WTC11 (cell line): ENCODE data around the gene LRRC37A2.
"Not testable (repeated sequence)": the region's sequence is repeated elsewhere in the genome, so short reads cannot be mapped to it uniquely, and the experiment has no call there.

Source experiments
- ATF1 ChIP-seq: sonication (generic); formaldehyde crosslinking; IDR thresholded peaks from 2 replicates; pipeline ENCODE4 v1.8.1; 2023; ENCODE audit warnings: mild to moderate bottlenecking, moderate library complexity, missing genetic modification reagents
- ESRRA ChIP-seq: sonication (generic); formaldehyde crosslinking; IDR thresholded peaks from 2 replicates; pipeline ENCODE4 v1.8.1; 2022; ENCODE audit warnings: mild to moderate bottlenecking, missing genetic modification reagents, borderline replicate concordance
- MXD4 ChIP-seq: fragments of 250-450 bp; sonication (Bioruptor Pico); IDR thresholded peaks from 2 replicates; pipeline ENCODE4 v1.8.0; 2021; ENCODE audit warnings: mild to moderate bottlenecking, moderate library complexity, borderline replicate concordance
- NFE2L1 ChIP-seq: sonication (generic); formaldehyde crosslinking; IDR thresholded peaks from 2 replicates; pipeline ENCODE4 v1.8.1; 2023; ENCODE audit warnings: missing genetic modification reagents
- SMAD3 ChIP-seq: sonication (generic); formaldehyde crosslinking; IDR thresholded peaks from 2 replicates; pipeline ENCODE4 v1.8.0; 2022; ENCODE audit warnings: missing genetic modification reagents, mild to moderate bottlenecking, borderline replicate concordance
- TCF7 ChIP-seq: sonication (generic); formaldehyde crosslinking; IDR thresholded peaks from 2 replicates; pipeline ENCODE4 v1.8.0; 2022; ENCODE audit warnings: mild to moderate bottlenecking, low read depth, missing genetic modification reagents, moderate library complexity
- TF ChIP-seq, protein P1 (sequence below): sonication (generic); formaldehyde crosslinking; IDR thresholded peaks from 2 replicates; pipeline ENCODE4 v1.8.1; 2022; ENCODE audit warnings: low read depth, missing genetic modification reagents, borderline replicate concordance
- TF ChIP-seq, protein P2 (sequence below): fragments of 250-450 bp; sonication (Bioruptor Pico); IDR thresholded peaks from 2 replicates; pipeline ENCODE4 v2.1.2; 2022; ENCODE audit warnings: mild to moderate bottlenecking, moderate library complexity
- TF ChIP-seq, protein P3 (sequence below): fragments of 200-600 bp; IDR thresholded peaks from 2 replicates; pipeline ENCODE4 v1.8.0; 2022; ENCODE audit warnings: antibody characterized with exemption
- TF ChIP-seq, protein P4 (sequence below): sonication (generic); formaldehyde crosslinking; IDR thresholded peaks from 2 replicates; pipeline ENCODE4 v1.8.0; 2022; ENCODE audit warnings: mild to moderate bottlenecking, missing genetic modification reagents

DNA sequence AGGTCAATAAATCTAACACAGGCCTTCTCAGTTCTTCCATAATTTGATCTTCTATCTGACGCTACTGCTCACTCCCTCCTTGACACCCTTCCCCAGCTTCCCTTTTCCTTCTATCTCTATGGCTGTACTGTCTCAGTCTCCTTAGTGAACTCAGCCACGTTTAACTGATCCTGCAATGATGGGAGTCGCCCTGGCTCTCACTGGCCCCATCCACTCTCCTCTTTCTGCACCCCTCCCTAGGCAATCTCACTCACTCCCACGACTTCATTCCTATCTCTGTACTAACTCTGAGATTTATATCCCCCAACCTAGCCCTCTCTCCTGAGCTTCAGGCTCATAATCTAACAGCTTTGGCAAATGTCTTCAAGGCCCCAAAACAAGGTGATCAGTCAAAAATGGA is 59.5 kb downstream of the LRRC37A2 start:
- TF ChIP-seq SMAD3; NFE2L1 (CRISPR knock-in tag); ATF1; TCF7 (CRISPR knock-in tag); MXD4 (CRISPR knock-in tag); ESRRA (CRISPR knock-in tag): not testable (repeated sequence)
- TF ChIP-seq, protein P1, sequence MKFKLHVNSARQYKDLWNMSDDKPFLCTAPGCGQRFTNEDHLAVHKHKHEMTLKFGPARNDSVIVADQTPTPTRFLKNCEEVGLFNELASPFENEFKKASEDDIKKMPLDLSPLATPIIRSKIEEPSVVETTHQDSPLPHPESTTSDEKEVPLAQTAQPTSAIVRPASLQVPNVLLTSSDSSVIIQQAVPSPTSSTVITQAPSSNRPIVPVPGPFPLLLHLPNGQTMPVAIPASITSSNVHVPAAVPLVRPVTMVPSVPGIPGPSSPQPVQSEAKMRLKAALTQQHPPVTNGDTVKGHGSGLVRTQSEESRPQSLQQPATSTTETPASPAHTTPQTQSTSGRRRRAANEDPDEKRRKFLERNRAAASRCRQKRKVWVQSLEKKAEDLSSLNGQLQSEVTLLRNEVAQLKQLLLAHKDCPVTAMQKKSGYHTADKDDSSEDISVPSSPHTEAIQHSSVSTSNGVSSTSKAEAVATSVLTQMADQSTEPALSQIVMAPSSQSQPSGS, result not testable (repeated sequence)
- TF ChIP-seq, protein P2, sequence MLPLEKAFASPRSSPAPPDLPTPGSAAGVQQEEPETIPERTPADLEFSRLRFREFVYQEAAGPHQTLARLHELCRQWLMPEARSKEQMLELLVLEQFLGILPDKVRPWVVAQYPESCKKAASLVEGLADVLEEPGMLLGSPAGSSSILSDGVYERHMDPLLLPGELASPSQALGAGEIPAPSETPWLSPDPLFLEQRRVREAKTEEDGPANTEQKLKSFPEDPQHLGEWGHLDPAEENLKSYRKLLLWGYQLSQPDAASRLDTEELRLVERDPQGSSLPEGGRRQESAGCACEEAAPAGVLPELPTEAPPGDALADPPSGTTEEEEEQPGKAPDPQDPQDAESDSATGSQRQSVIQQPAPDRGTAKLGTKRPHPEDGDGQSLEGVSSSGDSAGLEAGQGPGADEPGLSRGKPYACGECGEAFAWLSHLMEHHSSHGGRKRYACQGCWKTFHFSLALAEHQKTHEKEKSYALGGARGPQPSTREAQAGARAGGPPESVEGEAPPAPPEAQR (CRISPR knock-in tag), result not testable (repeated sequence)
- TF ChIP-seq, protein P3, sequence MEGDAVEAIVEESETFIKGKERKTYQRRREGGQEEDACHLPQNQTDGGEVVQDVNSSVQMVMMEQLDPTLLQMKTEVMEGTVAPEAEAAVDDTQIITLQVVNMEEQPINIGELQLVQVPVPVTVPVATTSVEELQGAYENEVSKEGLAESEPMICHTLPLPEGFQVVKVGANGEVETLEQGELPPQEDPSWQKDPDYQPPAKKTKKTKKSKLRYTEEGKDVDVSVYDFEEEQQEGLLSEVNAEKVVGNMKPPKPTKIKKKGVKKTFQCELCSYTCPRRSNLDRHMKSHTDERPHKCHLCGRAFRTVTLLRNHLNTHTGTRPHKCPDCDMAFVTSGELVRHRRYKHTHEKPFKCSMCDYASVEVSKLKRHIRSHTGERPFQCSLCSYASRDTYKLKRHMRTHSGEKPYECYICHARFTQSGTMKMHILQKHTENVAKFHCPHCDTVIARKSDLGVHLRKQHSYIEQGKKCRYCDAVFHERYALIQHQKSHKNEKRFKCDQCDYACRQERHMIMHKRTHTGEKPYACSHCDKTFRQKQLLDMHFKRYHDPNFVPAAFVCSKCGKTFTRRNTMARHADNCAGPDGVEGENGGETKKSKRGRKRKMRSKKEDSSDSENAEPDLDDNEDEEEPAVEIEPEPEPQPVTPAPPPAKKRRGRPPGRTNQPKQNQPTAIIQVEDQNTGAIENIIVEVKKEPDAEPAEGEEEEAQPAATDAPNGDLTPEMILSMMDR, result not testable (repeated sequence)
- TF ChIP-seq, protein P4, sequence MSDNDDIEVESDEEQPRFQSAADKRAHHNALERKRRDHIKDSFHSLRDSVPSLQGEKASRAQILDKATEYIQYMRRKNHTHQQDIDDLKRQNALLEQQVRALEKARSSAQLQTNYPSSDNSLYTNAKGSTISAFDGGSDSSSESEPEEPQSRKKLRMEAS, result not testable (repeated sequence)
